Breast epithelium (tissue), 3 donors: ENCODE data around the gene PCMTD2.

Experiments
- POLR2A ChIP-seq: fragments of 450-650 bp; IDR thresholded peaks from one replicate; pipeline ENCODE4 v1.6.1; 2016; ENCODE audit warnings: antibody characterized with exemption, mild to moderate bottlenecking, moderate library complexity
- POLR2AphosphoS5 ChIP-seq, 3 donors: sonication (generic); formaldehyde crosslinking; IDR thresholded peaks; one replicate each; pipeline ENCODE4 v1.6.1; 2017; ENCODE audit warnings: antibody characterized with exemption in 3 of 3
- TF ChIP-seq, protein P1 (sequence below), 3 donors: fragments of 450-650 bp; IDR thresholded peaks; one replicate each; pipeline ENCODE4 v1.5.1; 2016 to 2017; ENCODE audit warnings: antibody characterized with exemption in 3 of 3, mild to moderate bottlenecking in 3 of 3, moderate library complexity in 3 of 3

GRCh38 chr20:64253000-64253383 lies 2.6 kb upstream of the PCMTD2 start:
- TF ChIP-seq POLR2AphosphoS5 (IDR thresholded peaks at IDR 0.05) (no peak), POLR2A (no peak)
- TF ChIP-seq, protein P1, sequence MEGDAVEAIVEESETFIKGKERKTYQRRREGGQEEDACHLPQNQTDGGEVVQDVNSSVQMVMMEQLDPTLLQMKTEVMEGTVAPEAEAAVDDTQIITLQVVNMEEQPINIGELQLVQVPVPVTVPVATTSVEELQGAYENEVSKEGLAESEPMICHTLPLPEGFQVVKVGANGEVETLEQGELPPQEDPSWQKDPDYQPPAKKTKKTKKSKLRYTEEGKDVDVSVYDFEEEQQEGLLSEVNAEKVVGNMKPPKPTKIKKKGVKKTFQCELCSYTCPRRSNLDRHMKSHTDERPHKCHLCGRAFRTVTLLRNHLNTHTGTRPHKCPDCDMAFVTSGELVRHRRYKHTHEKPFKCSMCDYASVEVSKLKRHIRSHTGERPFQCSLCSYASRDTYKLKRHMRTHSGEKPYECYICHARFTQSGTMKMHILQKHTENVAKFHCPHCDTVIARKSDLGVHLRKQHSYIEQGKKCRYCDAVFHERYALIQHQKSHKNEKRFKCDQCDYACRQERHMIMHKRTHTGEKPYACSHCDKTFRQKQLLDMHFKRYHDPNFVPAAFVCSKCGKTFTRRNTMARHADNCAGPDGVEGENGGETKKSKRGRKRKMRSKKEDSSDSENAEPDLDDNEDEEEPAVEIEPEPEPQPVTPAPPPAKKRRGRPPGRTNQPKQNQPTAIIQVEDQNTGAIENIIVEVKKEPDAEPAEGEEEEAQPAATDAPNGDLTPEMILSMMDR (IDR thresholded peaks at IDR 0.05): no peak
